Hepatocyte (in vitro differentiated cells): ENCODE results near the gene NGEF. TPM values are rescaled to one million over a fixed set of nuclear protein-coding genes. Genes with fewer than 3 reads are reported as not detected.

ENCODE experiments used
- DNase-seq: peaks from one replicate; pipeline ENCODE4 v3.0.0-alpha.2; 2016; ENCODE audit warnings: low spot score
- H2AFZ ChIP-seq: fragments of 200-600 bp; sonication (generic); 2 replicates; pipeline ENCODE4 v1.6.0; 2016; ENCODE audit warnings: antibody characterized with exemption, mild to moderate bottlenecking
- H3K27ac ChIP-seq: fragments of 200-600 bp; sonication (generic); 2 replicates; pipeline ENCODE4 v1.5.1; 2016; ENCODE audit warnings: mild to moderate bottlenecking
- H3K27me3 ChIP-seq: fragments of 200-600 bp; sonication (generic); 2 replicates; pipeline ENCODE4 v1.6.1; 2016
- H3K36me3 ChIP-seq: fragments of 200-600 bp; sonication (generic); replicated peaks from 2 replicates; pipeline ENCODE4 v1.5.1; 2016; ENCODE audit warnings: low read depth; ENCODE audit not compliant: insufficient read depth
- H3K4me1 ChIP-seq: fragments of 200-600 bp; sonication (generic); 2 replicates; pipeline ENCODE4 v1.5.1; 2016; ENCODE audit warnings: mild to moderate bottlenecking, moderate library complexity; ENCODE audit not compliant: insufficient read depth
- H3K4me2 ChIP-seq: fragments of 200-600 bp; sonication (generic); 2 replicates; pipeline ENCODE4 v1.6.0; 2016
- H3K4me3 ChIP-seq: fragments of 200-600 bp; sonication (generic); 2 replicates; pipeline ENCODE4 v1.5.1; 2016; ENCODE audit warnings: mild to moderate bottlenecking
- H3K79me2 ChIP-seq: fragments of 200-600 bp; sonication (generic); 2 replicates; pipeline ENCODE4 v1.6.0; 2017; ENCODE audit warnings: mild to moderate bottlenecking
- H3K9me2 ChIP-seq: fragments of 200-600 bp; sonication (generic); replicated peaks from 2 replicates; pipeline ENCODE4 v1.6.0; 2017; ENCODE audit warnings: mild to moderate bottlenecking; ENCODE audit not compliant: insufficient read depth
- H3K9me3 ChIP-seq: fragments of 200-600 bp; sonication (generic); 2 replicates; pipeline ENCODE4 v1.5.1; 2016; ENCODE audit warnings: low read depth, mild to moderate bottlenecking
- H4K20me1 ChIP-seq: fragments of 200-600 bp; sonication (generic); 2 replicates; pipeline ENCODE4 v1.6.0; 2016; ENCODE audit warnings: mild to moderate bottlenecking; ENCODE audit not compliant: insufficient read depth, poor library complexity, severe bottlenecking
- EZH2 ChIP-seq: fragments of 200-600 bp; sonication (generic); IDR thresholded peaks from 2 replicates; pipeline ENCODE4 v1.6.1; 2016; ENCODE audit warnings: antibody characterized with exemption, mild to moderate bottlenecking, borderline replicate concordance
- EZH2phosphoT487 ChIP-seq: fragments of 200-600 bp; sonication (generic); IDR thresholded peaks from one replicate; pipeline ENCODE4 v1.6.1; 2018; ENCODE audit warnings: antibody characterized with exemption, mild to moderate bottlenecking, low read depth, moderate library complexity; ENCODE audit not compliant: unreplicated experiment, severe bottlenecking
- WGBS: methylation state at CpG from one replicate; pipeline ENCODE4 v1.1.6; 2016; ENCODE audit warnings: low lambda C conversion rate; ENCODE audit errors: missing lambda C conversion rate; 5-methylcytosine and 5-hydroxymethylcytosine counted together
- polyA plus RNA-seq: library from polyadenylated mRNA; unstranded; fragments of >200 nt; fragmentation: Nextera tagmentation; extraction: Ambion mirVana; gene quantifications from 2 replicates; pipeline ENCODE4 v1.2.1, GENCODE V29; 2016
- total RNA-seq: library from RNA; depleted of rRNA; stranded (reverse); fragments of >200 nt; gene quantifications from 2 replicates; pipeline ENCODE4 v1.2.3, GENCODE V29; 2014
- TF ChIP-seq, protein P1 (sequence below): fragments of 200-600 bp; sonication (generic); IDR thresholded peaks from 2 replicates; pipeline ENCODE4 v1.5.1; 2016; ENCODE audit warnings: antibody characterized with exemption, mild to moderate bottlenecking; ENCODE audit not compliant: poor library complexity

Gene NGEF
- total and polyA plus RNA-seq, 2 experiments from 2014 or later = 2.2 to 3.2 TPM

DNA sequence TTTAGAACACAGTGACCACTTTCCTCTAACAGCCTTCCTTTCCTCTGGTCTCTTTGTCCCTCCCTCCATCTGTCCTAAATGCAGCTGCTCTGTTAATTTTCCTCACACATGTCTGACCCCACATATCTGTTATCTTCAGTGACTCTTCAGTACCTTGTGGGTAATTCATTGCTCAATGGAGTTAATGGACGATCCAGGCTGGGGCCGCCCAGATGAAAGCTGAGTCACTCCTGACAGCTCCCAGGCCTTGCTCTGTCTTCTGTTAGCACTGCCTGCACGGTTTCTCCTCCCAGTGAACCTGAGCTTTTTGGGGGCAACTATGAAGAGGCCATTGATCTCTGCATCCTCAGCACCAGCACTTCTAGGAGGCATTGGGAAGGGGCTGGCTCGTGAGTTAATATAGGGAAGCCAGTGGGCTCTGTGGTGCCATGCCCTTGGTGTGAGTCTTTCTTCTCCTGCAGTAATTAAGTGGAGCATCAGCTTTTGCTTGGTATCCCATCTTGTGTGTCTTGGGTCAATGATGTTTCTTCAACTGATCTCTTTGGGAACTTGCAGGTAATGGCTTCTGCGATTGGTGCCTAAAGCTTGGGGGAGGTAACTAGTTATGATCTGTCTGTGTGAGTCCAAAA lies 75.7 kb downstream of the NGEF start:
- Histone ChIP-seq H4K20me1 (no peaks in the 10 kb centered on the region), H2AFZ (no peak overlapping the region), H3K36me3 (no peaks in the 10 kb centered on the region), H3K9me3 (no peaks in the 10 kb centered on the region), H3K79me2 (no peaks in the 10 kb centered on the region), H3K27me3 (no peaks in the 10 kb centered on the region), H3K9me2 (no peaks in the 10 kb centered on the region), H3K27ac (no peak overlapping the region), H3K4me3 (no peak overlapping the region), H3K4me1 (no peaks in the 10 kb centered on the region), H3K4me2 (no peak overlapping the region)
- DNase-seq = peak; percentile 76
- no peak for TF ChIP-seq EZH2phosphoT487
- TF ChIP-seq EZH2 = no peak
- TF ChIP-seq, protein P1, sequence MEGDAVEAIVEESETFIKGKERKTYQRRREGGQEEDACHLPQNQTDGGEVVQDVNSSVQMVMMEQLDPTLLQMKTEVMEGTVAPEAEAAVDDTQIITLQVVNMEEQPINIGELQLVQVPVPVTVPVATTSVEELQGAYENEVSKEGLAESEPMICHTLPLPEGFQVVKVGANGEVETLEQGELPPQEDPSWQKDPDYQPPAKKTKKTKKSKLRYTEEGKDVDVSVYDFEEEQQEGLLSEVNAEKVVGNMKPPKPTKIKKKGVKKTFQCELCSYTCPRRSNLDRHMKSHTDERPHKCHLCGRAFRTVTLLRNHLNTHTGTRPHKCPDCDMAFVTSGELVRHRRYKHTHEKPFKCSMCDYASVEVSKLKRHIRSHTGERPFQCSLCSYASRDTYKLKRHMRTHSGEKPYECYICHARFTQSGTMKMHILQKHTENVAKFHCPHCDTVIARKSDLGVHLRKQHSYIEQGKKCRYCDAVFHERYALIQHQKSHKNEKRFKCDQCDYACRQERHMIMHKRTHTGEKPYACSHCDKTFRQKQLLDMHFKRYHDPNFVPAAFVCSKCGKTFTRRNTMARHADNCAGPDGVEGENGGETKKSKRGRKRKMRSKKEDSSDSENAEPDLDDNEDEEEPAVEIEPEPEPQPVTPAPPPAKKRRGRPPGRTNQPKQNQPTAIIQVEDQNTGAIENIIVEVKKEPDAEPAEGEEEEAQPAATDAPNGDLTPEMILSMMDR = no peak
- 33% methylated on average over 5 of the region's 5 CpGs for WGBS

GRCh38 chr2:232931636-232932035 lies 81.4 kb downstream of the NGEF start:
- Histone ChIP-seq H3K9me3 (no peaks in the 10 kb centered on the region), H2AFZ (no peak overlapping the region), H3K4me1 (peaks cover 9% of the 10 kb centered on the region), H3K4me3 (no peak overlapping the region), H3K79me2 (no peaks in the 10 kb centered on the region), H3K36me3 (no peaks in the 10 kb centered on the region), H4K20me1 (no peaks in the 10 kb centered on the region), H3K27ac (no peak overlapping the region), H3K27me3 (peaks cover 42% of the 10 kb centered on the region), H3K4me2 (no peak overlapping the region), H3K9me2 (no peaks in the 10 kb centered on the region)
- TF ChIP-seq EZH2 = no peak
- no peak for TF ChIP-seq EZH2phosphoT487
- TF ChIP-seq, protein P1 = no peak
- 77% methylated on average over 4 of the region's 4 CpGs for WGBS
- DNase-seq = no peak

- Histone ChIP-seq H3K27me3 (peaks cover 58% of the 10 kb centered on the region), H3K9me2 (no peaks in the 10 kb centered on the region), H3K4me2 (no peak overlapping the region), H3K4me3 (no peak overlapping the region), H4K20me1 (no peaks in the 10 kb centered on the region), H3K79me2 (no peaks in the 10 kb centered on the region), H3K9me3 (no peaks in the 10 kb centered on the region), H3K27ac (no peak overlapping the region), H2AFZ (no peak overlapping the region), H3K4me1 (peaks cover 11% of the 10 kb centered on the region), H3K36me3 (no peaks in the 10 kb centered on the region)
- no peak for DNase-seq
- WGBS = 95% methylated on average over 8 of the region's 8 CpGs
- TF ChIP-seq, protein P1 = no peak
- no peak for TF ChIP-seq EZH2phosphoT487
- TF ChIP-seq EZH2 = no peak
Measured at GRCh38 chr2:232930059-232930400, 83.0 kb downstream of the NGEF start.
